Fibroblast of mammary gland (primary cell): ENCODE measurements around the gene GRIA1.

Source experiments
- DNase-seq: peaks from one replicate; pipeline ENCODE4 v3.0.0-alpha.2; 2010; ENCODE audit warnings: low read depth
- H3K4me3 ChIP-seq: 2 replicates; pipeline ENCODE4 v1.5.1; 2011; ENCODE audit warnings: low read depth, mild to moderate bottlenecking, low read length, moderate library complexity; ENCODE audit not compliant: control insufficient read depth
- CTCF ChIP-seq: conservative IDR thresholded peaks from 2 replicates; pipeline ENCODE4 v1.5.1; 2011; ENCODE audit warnings: low read depth, low read length, inconsistent platforms; ENCODE audit not compliant: control insufficient read depth, insufficient read depth

The GRIA1 gene

GRCh38 chr5:153476767-153477166 is 13.7 kb upstream of the GRIA1 start:
- peak; percentile 60 for TF ChIP-seq CTCF
- H3K4me3 ChIP-seq, result no peak overlapping the region
- peak; percentile 96 for DNase-seq

GRCh38 chr5:153480401-153480800 is 10.1 kb upstream of the GRIA1 start:
- DNase-seq, result peak; percentile 66
- H3K4me3 ChIP-seq, result no peak overlapping the region
- TF ChIP-seq CTCF, result no peak

- H3K4me3 ChIP-seq, result no peak overlapping the region
- DNase-seq, result no peak
- TF ChIP-seq CTCF, result no peak
Observed at GRCh38 chr5:153483482-153483881, 7.0 kb upstream of the GRIA1 start.

- DNase-seq, result no peak
- H3K4me3 ChIP-seq, result no peak overlapping the region
- TF ChIP-seq CTCF, result no peak
Observed at GRCh38 chr5:153485641-153486040, 4.8 kb upstream of the GRIA1 start.

- DNase-seq, result no peak
- no peak overlapping the region for H3K4me3 ChIP-seq
- TF ChIP-seq CTCF, result no peak
Observed at GRCh38 chr5:153486771-153487170, 3.7 kb upstream of the GRIA1 start.

- no peak for TF ChIP-seq CTCF
- DNase-seq, result peak; percentile 49
- no peak overlapping the region for H3K4me3 ChIP-seq
Observed at GRCh38 chr5:153489611-153490010, 859 bp upstream of the GRIA1 start.
